Mesothelial cell of epicardium (in vitro differentiated cells): ENCODE measurements around the gene FAM53B. TPM values are rescaled to one million over a fixed set of nuclear protein-coding genes. Genes with fewer than 3 reads are reported as not detected.

ENCODE experiments used
- DNase-seq, 2 experiments: peaks; one replicate each; pipeline ENCODE4 v3.0.0; 2021; ENCODE audit warnings: low spot score in 2 of 2; ENCODE audit not compliant: unreplicated experiment in 2 of 2
- H3K27ac Mint-ChIP-seq: 2 replicates; pipeline ENCODE4 v1.8.0; 2021; ENCODE audit warnings: mixed read lengths
- H3K27me3 Mint-ChIP-seq: 2 replicates; pipeline ENCODE4 v1.8.0; 2021; ENCODE audit warnings: low read depth, mixed read lengths
- H3K36me3 Mint-ChIP-seq: 2 replicates; pipeline ENCODE4 v1.8.0; 2021; ENCODE audit warnings: mixed read lengths
- H3K4me1 Mint-ChIP-seq: 2 replicates; pipeline ENCODE4 v1.8.0; 2021; ENCODE audit warnings: mixed read lengths
- H3K4me3 Mint-ChIP-seq: 2 replicates; pipeline ENCODE4 v1.8.0; 2021; ENCODE audit warnings: mild to moderate bottlenecking, moderate library complexity, mixed read lengths
- H3K9me3 Mint-ChIP-seq: 2 replicates; pipeline ENCODE4 v1.8.0; 2021; ENCODE audit warnings: mixed read lengths
- total RNA-seq: library from RNA; stranded (reverse); gene quantifications from 3 replicates; pipeline ENCODE4 v1.2.1, GENCODE V29; 2021
- TF ChIP-seq, protein P1 (sequence below): fragments of 200-600 bp; sonication (generic); IDR thresholded peaks from one replicate; pipeline ENCODE4 v1.5.0; 2021; ENCODE audit warnings: antibody characterized with exemption; ENCODE audit not compliant: unreplicated experiment

The FAM53B gene
- total RNA-seq, 1 donor from 2014 or later, result 42.0 TPM

DNA sequence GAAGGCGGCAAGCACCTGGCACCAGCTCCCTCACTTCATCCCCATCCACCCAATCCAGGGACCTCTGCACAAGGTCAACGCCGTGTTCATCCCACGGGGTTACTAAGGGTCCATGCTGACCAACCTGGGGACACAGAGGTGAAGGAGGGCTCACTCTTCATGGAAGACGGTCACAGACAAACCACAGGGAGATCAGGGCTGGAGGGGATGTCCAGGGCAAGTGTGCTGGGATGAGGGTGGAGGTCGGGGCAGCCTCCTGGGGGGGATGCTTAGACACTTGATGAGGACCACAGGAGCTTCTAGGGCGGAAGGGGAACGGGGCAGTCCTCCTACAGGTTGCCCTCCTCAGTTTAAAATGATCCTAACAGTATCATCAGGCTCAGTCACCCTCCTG lies 46.7 kb downstream of the FAM53B start:
- no peak overlapping the region for H3K4me3 Mint-ChIP-seq
- H3K9me3 Mint-ChIP-seq, result no peaks in the 10 kb centered on the region
- DNase-seq, result no peak
- no peaks in the 10 kb centered on the region for H3K27me3 Mint-ChIP-seq
- TF ChIP-seq, protein P1, sequence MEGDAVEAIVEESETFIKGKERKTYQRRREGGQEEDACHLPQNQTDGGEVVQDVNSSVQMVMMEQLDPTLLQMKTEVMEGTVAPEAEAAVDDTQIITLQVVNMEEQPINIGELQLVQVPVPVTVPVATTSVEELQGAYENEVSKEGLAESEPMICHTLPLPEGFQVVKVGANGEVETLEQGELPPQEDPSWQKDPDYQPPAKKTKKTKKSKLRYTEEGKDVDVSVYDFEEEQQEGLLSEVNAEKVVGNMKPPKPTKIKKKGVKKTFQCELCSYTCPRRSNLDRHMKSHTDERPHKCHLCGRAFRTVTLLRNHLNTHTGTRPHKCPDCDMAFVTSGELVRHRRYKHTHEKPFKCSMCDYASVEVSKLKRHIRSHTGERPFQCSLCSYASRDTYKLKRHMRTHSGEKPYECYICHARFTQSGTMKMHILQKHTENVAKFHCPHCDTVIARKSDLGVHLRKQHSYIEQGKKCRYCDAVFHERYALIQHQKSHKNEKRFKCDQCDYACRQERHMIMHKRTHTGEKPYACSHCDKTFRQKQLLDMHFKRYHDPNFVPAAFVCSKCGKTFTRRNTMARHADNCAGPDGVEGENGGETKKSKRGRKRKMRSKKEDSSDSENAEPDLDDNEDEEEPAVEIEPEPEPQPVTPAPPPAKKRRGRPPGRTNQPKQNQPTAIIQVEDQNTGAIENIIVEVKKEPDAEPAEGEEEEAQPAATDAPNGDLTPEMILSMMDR, result no peak
- peaks cover 18% of the 10 kb centered on the region for H3K36me3 Mint-ChIP-seq
- peaks cover 40% of the 10 kb centered on the region for H3K4me1 Mint-ChIP-seq
- H3K27ac Mint-ChIP-seq, result peak overlapping the region; percentile 43

DNA sequence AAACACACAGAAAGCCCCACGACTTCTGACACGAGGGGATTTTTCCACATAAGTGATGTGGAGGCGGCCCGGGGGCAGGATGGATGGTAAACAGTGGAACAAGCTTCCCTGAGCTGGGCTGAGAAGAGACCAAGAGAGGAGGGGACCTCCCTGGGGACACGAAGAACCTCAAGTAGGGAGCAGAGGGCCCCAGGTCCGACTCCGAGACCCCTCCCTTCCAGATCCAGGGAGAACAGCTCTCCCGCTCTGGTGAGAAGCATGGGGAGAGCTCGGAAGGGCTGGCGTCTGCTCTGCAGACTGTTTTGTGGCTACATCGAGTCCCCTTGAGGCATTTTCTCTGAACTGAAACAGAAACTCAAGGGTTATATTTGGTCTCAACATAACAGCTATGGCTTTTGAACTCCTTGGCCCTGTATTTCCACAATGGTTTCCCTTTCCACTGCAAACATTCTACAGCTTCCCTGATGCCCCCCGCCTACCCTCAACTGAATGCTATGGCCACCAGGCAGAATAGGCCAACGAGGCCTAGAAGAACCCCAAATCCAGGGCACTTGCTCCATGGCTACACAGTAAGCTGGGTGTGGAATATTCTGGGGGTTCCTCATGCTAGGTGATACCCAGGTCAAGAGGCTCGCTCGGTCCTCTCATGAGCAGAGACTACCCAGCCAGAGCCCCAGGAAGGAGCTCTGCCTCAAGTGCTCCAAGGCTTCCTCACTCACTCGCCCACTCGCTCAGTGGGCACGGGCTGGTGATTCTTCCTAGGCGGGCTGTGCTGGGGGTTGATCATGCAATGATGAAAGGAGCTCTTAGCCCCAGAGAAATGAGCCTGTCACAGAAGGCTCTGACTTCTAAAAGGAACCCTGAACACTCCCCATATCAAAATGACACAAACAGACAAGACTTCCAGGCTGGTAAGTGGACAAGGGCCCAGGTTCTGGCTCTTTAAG lies 47.5 kb downstream of the FAM53B start:
- Mint-ChIP-seq H3K27me3 (no peaks in the 10 kb centered on the region), H3K4me3 (no peak overlapping the region), H3K36me3 (peaks cover 18% of the 10 kb centered on the region), H3K9me3 (no peaks in the 10 kb centered on the region), H3K4me1 (peaks cover 33% of the 10 kb centered on the region), H3K27ac (peak overlapping the region; percentile 76)
- TF ChIP-seq, protein P1, result no peak
- no peak for DNase-seq

DNA sequence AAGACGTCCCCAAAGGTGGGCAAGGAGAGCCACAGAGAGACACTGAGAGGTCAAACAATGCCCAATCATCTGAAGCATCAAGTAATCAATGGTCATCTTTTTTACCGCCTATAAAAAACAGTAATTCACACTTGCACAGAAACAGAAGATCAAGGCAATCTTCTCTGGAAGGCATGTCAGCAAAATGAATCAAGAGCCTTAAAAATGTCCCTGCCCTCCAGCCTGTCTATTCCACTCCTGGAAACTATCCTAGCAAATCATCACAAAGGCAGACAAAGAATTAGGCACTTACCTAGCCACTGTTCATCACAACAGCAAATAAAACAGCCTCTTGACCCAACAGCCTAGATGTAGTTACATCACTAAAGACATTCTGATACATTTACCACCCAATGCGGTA lies 48.9 kb downstream of the FAM53B start:
- no peak overlapping the region for H3K4me3 Mint-ChIP-seq
- H3K27me3 Mint-ChIP-seq, result no peaks in the 10 kb centered on the region
- no peak overlapping the region for H3K27ac Mint-ChIP-seq
- H3K9me3 Mint-ChIP-seq, result no peaks in the 10 kb centered on the region
- no peak for DNase-seq
- TF ChIP-seq, protein P1, result no peak
- peaks cover 29% of the 10 kb centered on the region for H3K4me1 Mint-ChIP-seq
- H3K36me3 Mint-ChIP-seq, result peaks cover 16% of the 10 kb centered on the region

DNA sequence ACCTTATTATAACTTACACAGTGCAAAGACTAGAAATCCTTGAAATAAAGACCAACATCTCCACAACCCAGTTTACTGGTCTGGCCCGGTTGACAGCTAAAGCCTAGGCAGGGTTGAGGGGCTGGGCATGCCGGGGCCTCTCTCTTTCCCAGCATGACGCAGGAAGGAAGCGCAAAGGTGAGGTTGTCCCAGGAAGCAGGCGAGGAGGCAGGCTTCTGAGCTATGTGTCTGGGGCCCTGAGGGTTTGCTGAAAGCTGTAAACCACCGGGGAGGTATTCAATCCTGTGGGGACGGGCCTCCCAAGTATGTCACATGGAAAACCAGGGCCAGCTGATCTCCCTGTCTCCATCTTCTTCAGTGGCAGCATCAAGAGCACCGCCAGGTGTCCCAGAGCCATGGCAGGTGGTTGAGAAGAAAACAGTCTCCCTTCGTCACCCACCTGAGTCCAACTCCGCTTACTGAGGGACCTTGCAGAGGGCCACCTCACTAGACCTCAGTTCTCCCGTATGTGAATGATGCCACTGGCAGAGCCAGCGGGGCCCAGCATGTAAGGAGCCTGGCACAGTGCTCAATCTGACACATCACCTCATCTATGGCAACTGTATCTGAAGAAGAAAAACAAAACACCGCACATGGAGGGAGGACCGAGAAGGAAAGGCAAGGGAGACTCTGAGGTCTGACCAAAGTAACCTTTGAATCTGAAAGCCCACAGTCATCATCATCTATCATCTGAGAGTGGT lies 49.5 kb downstream of the FAM53B start:
- no peak overlapping the region for H3K4me3 Mint-ChIP-seq
- H3K27me3 Mint-ChIP-seq, result no peaks in the 10 kb centered on the region
- peaks cover 16% of the 10 kb centered on the region for H3K36me3 Mint-ChIP-seq
- H3K27ac Mint-ChIP-seq, result peak overlapping the region; percentile 69
- TF ChIP-seq, protein P1, result no peak
- DNase-seq, result no peak
- H3K9me3 Mint-ChIP-seq, result no peaks in the 10 kb centered on the region
- peaks cover 29% of the 10 kb centered on the region for H3K4me1 Mint-ChIP-seq

DNA sequence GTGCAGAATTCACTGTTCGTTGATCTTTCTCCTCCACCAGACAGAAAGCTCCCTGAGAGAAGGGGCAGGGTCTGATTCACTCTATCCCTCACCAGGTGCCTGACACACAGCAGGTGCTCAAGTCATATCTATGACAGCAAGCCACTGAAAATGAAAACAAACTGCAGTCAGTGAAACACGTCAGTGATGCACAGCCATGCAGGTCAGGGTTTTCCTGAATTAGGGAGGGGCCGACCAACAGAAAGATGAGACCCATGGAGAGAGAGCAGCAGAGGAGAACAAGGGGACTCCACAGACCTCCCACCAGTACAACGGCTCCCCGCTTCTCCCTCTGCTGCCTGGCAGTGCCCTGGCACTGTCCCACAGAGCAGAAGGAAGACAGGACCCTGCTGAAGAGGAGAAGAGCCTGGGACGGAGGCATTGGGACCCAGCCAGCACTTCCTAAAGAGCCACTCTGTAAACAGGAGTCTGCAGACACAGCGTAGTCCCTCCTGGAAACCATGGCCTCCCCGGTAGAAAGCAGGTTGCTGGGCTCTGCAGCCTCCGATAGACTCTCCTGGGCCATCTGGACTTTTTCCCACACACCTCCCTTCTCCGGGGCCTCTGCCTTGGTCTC lies 50.3 kb downstream of the FAM53B start:
- TF ChIP-seq, protein P1, result no peak
- Mint-ChIP-seq H3K27me3 (no peaks in the 10 kb centered on the region), H3K36me3 (peaks cover 17% of the 10 kb centered on the region), H3K9me3 (no peaks in the 10 kb centered on the region), H3K27ac (peak overlapping the region; percentile 69), H3K4me1 (peaks cover 29% of the 10 kb centered on the region), H3K4me3 (no peak overlapping the region)
- DNase-seq, result no peak
